ENCODE measurements around the gene EPB41L3. TPM values are rescaled to one million over a fixed set of nuclear protein-coding genes. Genes with fewer than 3 reads are reported as not detected.

Gene EPB41L3
- total RNA-seq, 2 donors from 2014 or later = 12.6 to 22.5 TPM

GRCh38 chr18:5449858-5450509, 93.8 kb downstream of the EPB41L3 start:
- DNase-seq (ENCODE audit: low spot score) = no peak
- no peak overlapping the region for H3K27ac ChIP-seq
- H3K4me3 ChIP-seq = no peak overlapping the region
- H3K9me3 ChIP-seq = no peaks in the 10 kb centered on the region
- TF ChIP-seq, protein P1, sequence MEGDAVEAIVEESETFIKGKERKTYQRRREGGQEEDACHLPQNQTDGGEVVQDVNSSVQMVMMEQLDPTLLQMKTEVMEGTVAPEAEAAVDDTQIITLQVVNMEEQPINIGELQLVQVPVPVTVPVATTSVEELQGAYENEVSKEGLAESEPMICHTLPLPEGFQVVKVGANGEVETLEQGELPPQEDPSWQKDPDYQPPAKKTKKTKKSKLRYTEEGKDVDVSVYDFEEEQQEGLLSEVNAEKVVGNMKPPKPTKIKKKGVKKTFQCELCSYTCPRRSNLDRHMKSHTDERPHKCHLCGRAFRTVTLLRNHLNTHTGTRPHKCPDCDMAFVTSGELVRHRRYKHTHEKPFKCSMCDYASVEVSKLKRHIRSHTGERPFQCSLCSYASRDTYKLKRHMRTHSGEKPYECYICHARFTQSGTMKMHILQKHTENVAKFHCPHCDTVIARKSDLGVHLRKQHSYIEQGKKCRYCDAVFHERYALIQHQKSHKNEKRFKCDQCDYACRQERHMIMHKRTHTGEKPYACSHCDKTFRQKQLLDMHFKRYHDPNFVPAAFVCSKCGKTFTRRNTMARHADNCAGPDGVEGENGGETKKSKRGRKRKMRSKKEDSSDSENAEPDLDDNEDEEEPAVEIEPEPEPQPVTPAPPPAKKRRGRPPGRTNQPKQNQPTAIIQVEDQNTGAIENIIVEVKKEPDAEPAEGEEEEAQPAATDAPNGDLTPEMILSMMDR (IDR thresholded peaks at IDR 0.05) = no peak
- H3K36me3 ChIP-seq = no peaks in the 10 kb centered on the region
- no peaks in the 10 kb centered on the region for H3K4me1 ChIP-seq
- no peaks in the 10 kb centered on the region for H3K27me3 ChIP-seq

- Histone ChIP-seq H3K4me3 (no peak overlapping the region), H3K27me3 (no peaks in the 10 kb centered on the region), H3K36me3 (no peaks in the 10 kb centered on the region), H3K27ac (no peak overlapping the region), H3K4me1 (no peaks in the 10 kb centered on the region), H3K9me3 (no peaks in the 10 kb centered on the region)
- no peak for DNase-seq (ENCODE audit: low spot score)
- TF ChIP-seq, protein P1 (IDR thresholded peaks at IDR 0.05) = no peak
Measured at GRCh38 chr18:5447442-5447841, 96.4 kb downstream of the EPB41L3 start.

DNA sequence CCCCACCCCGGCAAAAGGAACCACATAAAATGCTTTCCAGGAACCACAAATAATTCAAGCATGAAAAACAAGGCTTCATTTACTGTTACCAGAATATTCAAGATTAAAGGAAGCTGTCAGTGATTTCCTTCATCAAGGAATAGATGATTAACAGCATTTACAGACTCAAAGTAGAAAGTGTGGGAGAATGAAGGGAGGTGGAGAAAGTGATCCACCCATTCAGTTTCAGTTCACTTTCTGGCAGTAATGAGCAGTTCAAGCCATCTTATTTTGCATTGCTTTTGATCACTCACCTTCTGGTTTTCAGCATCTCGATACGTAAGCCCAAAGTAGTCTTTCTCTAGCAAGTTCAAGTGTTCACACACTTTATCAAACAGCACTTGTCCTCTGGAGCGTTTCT, 99.0 kb downstream of the EPB41L3 start:
- H3K36me3 ChIP-seq = no peaks in the 10 kb centered on the region
- H3K4me1 ChIP-seq = no peaks in the 10 kb centered on the region
- no peaks in the 10 kb centered on the region for H3K27me3 ChIP-seq
- no peak for DNase-seq (ENCODE audit: low spot score)
- H3K9me3 ChIP-seq = no peaks in the 10 kb centered on the region
- TF ChIP-seq, protein P1 (IDR thresholded peaks at IDR 0.05) = no peak
- no peak overlapping the region for H3K4me3 ChIP-seq
- no peak overlapping the region for H3K27ac ChIP-seq

DNA sequence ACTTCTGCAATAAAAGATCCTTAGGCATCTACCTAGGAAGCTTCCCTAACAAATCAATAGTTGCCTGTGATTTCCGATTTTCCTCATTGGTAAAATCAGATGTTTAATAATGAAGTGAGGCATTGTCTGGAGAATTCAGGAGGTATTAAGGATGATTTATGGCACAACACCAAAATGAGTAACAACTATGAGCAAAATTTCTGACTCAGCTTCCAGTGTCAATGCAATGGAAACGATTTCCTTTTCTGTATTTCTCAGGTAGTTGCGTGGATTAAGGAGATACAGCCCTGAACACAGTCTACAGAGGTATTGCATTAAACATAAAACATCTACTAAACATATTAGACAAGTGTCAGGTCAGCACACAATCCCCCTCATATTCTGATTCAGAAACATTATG, 99.5 kb downstream of the EPB41L3 start:
- no peak for DNase-seq (ENCODE audit: low spot score)
- no peak overlapping the region for H3K27ac ChIP-seq
- H3K9me3 ChIP-seq = no peaks in the 10 kb centered on the region
- H3K4me1 ChIP-seq = no peaks in the 10 kb centered on the region
- H3K36me3 ChIP-seq = no peaks in the 10 kb centered on the region
- no peaks in the 10 kb centered on the region for H3K27me3 ChIP-seq
- TF ChIP-seq, protein P1 (IDR thresholded peaks at IDR 0.05) = no peak
- H3K4me3 ChIP-seq = no peak overlapping the region

GRCh38 chr18:5439986-5440696, 103.7 kb downstream of the EPB41L3 start:
- TF ChIP-seq, protein P1 (IDR thresholded peaks at IDR 0.05) = no peak
- Histone ChIP-seq H3K9me3 (no peaks in the 10 kb centered on the region), H3K27ac (no peak overlapping the region), H3K4me1 (no peaks in the 10 kb centered on the region), H3K27me3 (no peaks in the 10 kb centered on the region), H3K4me3 (no peak overlapping the region), H3K36me3 (no peaks in the 10 kb centered on the region)
- no peak for DNase-seq (ENCODE audit: low spot score)
